ENCODE data around the gene CAMSAP2.

Gene CAMSAP2

GRCh38 chr1:200887036-200887435 lies 148.3 kb downstream of the CAMSAP2 start:
- no peak for DNase-seq

DNA sequence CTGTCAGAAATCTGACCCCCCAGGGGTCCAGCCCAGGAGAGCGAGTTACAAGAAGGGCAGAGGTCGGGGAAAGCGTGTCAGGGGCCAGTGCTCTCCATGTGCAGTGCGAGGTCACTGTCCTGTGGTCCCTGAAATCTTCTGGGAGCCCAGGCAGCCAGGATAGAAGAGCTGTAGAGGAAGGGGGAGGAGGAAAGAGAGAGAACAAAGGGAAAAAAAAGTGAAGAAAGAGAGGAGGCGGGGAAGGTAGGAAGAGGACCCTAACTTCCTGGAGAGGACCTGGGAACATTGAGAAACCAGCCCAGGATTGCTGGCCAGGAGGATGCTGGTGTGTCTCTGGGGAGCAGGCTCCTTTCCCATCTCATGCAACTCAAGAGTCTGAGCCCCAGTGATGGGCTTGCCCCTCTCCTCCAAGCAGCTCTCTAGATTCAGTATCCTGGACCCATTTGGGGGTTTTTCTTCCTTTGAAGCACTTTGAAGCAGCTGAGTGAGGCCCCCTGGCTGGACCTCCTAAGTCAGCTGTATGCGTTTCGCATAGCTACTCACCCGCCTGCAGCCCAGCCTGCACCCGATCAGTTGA lies 149.2 kb downstream of the CAMSAP2 start:
- no peak for DNase-seq

DNA sequence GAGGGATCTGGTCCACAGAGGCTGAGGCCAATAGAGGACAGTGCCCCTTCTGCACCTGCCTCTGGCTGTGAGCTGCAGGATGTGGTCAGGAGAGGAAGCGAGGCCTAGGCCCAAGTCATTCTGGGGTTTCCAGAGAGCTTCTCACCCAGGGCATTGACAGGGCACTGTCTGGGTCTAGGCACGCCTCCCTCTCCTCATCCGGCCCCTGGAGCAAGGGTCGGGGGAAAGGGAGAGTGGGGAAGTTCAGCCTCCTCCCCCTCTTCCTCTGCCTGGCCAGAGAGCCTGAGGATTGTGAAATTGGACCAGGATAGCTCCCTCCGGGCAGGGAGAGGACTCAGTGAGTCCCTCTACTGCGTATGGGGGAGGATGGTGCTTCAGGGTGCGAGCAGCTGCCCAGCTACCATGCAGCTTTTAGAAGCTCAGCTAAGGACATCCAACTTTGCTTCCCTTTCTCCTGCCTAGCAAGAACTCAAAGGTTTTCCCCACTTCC lies 149.7 kb downstream of the CAMSAP2 start:
- peak; percentile 98 for DNase-seq

GRCh38 chr1:200889571-200889970 lies 150.9 kb downstream of the CAMSAP2 start:
- DNase-seq, result peak; percentile 38

- no peak for DNase-seq
Measured at GRCh38 chr1:200890027-200890426, 151.3 kb downstream of the CAMSAP2 start.

DNA sequence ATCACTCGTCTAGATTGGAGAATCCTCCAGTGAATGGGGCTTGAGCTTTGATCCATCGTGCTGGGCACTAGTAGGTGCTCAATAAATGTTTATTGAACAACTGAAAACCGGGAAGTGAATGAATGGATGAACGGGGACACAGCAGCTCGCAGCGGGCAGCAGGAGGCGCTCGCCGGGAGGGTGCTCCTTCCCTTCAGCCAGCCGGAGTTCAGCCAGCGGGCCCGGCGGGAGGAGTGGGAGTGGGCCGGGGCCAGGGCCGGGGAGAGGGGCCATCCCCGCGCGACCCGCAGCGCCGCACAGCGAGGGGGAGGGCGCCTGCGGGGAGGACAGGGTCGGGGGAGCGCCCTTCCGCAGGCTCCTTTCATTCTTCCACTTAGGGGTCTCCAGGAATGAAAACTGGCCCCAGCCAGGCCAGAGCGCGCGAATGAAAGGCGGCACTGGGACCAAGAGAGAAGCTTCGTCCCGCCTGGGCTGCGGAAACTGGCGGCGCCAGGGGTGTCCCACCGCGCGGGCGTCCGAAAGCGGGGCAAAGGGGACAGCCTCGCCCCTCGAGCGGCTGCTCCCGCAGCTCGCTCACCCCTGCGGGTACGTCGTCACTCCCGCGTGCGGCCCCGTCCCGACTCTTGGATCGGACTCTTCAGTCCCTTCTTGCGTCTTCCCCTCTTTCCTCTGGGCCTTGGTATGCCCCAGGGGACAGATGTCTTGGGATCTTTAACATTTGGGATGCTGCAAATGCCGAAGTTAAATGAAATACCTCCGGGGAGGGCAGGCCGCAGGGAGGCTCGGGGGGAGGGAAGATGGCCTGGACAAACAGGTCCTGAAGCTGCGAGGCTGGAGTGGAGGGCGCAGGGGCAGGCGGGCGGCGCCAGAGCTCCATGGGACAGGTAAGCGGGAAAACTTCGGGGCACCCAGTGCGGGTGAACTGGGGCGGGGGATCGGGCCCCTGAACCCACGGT lies 152.4 kb downstream of the CAMSAP2 start:
- DNase-seq, result peak; percentile 59

GRCh38 chr1:200891774-200892157 lies 153.1 kb downstream of the CAMSAP2 start:
- no peak for DNase-seq

DNA sequence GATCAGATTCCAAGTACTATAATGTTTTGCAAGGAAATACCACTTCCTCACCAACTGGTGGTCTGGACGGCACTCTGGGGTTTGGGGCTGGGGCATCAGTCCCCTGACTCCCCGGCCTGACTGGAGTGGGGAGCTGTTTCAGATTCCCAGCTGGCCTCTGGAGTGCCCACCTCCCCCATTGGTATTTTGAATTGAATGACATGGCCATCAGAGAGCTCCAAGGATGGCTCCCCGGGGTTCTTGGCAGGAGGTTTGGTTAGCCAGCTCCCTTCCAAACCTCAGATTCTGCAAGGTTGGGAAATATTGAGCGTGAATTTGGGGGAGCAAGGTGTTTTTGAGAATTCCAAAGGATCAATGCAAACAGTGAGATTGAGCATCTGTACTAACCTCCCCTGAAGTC lies 153.9 kb downstream of the CAMSAP2 start:
- DNase-seq, result no peak

DNA sequence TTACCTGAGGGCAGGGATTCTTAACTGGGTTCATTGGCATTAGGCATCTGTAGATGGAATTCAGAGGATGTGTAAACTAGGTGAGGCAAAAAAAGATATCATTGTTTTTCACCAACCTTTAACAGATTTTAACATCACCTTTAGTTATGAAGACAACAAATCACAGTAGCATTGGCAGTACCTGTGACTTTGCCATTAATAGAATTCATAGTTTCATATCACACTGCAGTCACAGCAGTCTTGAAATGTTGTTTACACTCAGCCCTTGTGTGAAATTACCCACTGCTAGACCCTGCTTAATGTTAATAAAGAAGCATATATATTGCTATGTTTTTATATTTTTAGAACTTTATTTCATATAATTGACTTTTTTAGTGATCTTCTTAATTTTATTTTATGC lies 154.3 kb downstream of the CAMSAP2 start:
- no peak for DNase-seq

GRCh38 chr1:200893411-200893901 lies 154.8 kb downstream of the CAMSAP2 start:
- DNase-seq, result no peak

GRCh38 chr1:200894712-200895442 lies 156.2 kb downstream of the CAMSAP2 start, which contains the start of gene INAVA:
INAVA (plus strand) TSS chr1:200894900; CDS start chr1:200898401, 3,501 bp downstream.
- no peak for DNase-seq

- DNase-seq, result no peak
Measured at GRCh38 chr1:200895443-200895789, 156.7 kb downstream of the CAMSAP2 start.

GRCh38 chr1:200895801-200896530 lies 157.3 kb downstream of the CAMSAP2 start:
- DNase-seq, result no peak

GRCh38 chr1:200896531-200897196 lies 158.0 kb downstream of the CAMSAP2 start:
- peak; percentile 81 for DNase-seq

- no peak for DNase-seq
Measured at GRCh38 chr1:200897259-200897658, 158.6 kb downstream of the CAMSAP2 start.

DNA sequence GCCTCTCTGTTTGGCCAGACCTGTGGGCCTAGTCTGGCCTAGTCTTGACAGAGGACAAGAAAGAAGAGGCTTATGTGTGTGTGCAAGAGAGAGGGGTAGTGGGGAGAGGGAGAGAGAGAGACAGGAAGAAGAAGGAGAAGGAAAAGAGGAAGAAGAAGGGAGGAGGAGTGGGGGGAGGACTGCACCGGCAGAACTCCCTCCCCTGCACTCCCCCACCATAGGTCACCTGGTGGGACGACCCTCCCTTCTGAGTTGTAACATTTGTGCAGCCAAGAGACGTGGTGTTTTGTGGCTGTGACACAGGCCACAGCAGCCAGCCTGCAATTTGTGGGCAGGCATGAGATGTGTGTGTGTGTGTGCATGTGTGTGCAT lies 160.3 kb downstream of the CAMSAP2 start:
- peak; percentile 27 for DNase-seq

DNA sequence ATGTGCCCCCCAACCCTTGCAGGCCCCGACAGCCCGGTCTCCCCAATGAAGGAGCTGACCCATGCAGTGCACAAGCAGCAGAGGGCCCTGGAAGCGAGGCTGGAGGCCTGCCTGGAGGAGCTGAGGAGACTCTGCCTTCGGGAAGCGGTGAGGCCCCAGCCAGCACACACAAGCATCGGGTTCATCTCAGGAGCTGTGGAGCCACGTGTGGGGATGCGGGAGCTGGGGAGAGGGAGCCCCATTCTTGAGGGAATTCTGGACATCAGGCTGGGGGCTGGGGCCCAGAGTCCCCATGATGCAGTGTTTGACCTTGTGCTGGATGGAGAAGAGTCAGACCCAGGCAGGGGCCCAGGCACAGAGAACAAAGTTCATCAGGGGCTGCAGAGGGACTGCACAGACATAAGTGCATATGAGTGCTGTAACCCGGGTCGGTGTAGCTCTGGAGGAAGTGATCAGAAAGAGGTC lies 160.8 kb downstream of the CAMSAP2 start:
- peak; percentile 17 for DNase-seq

DNA sequence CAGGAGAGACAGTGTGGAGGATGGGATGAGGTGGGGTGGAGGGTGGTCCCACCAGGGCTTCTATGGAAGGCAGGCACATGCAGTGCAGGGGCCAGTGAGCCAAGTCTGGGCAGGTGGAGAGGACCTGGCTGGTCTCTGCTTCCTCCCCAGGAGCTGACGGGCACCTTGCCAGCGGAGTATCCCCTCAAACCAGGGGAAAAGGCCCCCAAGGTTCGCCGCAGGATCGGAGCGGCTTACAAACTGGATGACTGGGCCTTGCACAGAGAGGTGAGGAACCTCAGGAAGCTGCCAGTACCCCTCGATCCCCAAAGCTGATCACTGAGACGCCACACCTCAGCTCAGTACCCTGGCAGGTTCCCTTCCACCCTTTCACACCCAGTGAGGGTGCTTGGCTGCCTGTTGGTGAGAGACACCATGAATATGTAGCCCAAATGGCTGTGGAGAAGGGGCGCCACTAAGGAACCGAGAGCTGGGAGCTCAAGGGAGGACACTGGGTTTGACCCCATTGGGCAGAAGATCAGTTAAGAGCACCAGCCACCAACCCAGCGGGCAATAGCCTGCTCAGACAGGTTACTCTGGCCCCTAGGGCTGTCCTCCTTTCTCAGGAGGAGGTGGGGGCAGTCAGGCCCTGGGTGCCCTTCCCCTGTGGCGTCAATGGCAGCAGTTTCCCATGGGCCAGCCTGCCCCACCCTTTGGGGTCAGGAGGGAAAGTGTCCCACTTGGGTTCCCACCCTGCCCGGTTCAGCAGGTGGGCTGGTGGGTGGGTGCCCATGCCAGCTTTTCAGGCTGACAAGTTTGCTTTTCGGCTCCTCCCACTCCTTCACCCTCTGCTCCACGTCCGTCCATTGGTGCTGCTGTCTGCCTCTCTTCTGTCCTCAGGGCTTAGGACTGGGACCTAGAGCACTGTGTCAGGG lies 161.5 kb downstream of the CAMSAP2 start:
- DNase-seq, result no peak

GRCh38 chr1:200900877-200901276 lies 162.2 kb downstream of the CAMSAP2 start:
- no peak for DNase-seq

DNA sequence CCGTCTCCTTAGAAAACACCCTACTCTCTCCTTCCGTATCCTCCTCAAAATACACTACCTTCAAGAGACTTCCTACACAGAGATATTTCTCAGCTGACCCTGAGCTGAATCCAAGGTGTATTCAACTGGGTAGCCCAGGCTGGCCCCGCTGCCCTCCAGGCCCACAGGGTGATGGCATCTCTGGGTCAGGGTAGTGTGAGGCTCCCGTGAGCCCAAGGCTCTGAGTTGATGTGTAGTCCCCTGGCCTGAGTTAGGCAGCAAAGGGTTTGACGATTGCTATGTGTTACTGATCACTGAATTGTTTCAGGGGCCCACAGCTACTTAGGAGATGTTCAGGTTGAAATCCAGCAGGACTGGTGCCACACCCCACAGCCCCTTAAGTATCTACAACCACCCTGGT lies 162.7 kb downstream of the CAMSAP2 start:
- no peak for DNase-seq

Data from MV-4-11 (cell line).